NOMO-1 treated with dmso at 0.1 percent for 144 hours (cell line): ENCODE data around the gene CPED1.
"Not testable (repeated sequence)": the region's sequence is repeated elsewhere in the genome, so short reads cannot be mapped to it uniquely, and the experiment has no call there.

ENCODE experiments used
- DNase-seq: peaks from one replicate; lab custom pipeline; 2025; ENCODE audit not compliant: unreplicated experiment; lab: John Stamatoyannopoulos, UW

Gene CPED1

GRCh38 chr7:121083790-121084251 lies 95.3 kb downstream of the CPED1 start:
- no peak for DNase-seq

DNA sequence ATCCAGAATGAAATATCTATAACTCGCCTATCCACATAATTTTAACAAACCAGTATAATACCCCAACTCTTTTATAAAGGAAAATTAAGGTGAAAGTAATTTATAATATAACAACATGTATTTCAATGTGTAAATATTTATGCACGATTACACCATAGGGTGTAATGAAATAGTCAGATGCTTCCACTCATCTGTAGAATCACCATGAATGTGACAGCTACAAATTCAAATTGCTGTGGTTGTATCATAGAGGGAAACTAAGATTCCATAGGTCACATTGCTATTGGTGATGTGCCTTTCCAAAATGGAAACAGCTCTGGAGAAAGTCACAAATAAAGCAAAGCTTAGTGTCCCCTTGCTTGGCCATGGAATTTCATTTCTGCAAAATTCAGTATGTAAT lies 95.7 kb downstream of the CPED1 start:
- DNase-seq = no peak

DNA sequence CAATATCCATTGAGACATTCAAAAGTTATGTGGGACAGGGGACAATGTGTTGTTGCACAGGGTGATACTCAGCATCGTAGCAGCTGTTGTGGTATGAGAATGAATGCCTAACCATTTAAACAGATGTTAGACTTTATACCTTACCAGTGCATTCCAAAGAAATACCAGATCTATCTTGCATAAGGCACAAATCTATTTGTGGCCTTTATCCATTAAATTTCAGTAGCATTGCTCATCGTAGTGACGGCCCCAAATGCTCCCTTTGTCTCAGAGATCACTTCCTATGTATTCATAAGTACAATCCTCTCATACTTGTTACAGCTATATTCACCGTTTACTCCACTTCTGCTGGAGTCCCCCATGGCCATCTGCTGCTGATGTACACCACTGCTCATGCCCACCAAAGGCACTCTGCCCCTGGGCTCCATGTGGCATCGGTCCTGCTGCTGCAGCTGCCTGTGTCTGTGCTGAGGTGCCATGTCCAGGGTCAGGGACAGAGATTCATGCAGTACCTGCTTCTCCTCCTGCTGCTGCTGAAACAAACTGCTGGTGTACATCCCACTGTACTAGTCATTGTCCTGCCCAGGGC lies 96.3 kb downstream of the CPED1 start:
- no peak for DNase-seq

GRCh38 chr7:121085922-121086321 lies 97.4 kb downstream of the CPED1 start:
- DNase-seq = no peak

- no peak for DNase-seq
Measured at GRCh38 chr7:121088870-121089269, 100.4 kb downstream of the CPED1 start.

DNA sequence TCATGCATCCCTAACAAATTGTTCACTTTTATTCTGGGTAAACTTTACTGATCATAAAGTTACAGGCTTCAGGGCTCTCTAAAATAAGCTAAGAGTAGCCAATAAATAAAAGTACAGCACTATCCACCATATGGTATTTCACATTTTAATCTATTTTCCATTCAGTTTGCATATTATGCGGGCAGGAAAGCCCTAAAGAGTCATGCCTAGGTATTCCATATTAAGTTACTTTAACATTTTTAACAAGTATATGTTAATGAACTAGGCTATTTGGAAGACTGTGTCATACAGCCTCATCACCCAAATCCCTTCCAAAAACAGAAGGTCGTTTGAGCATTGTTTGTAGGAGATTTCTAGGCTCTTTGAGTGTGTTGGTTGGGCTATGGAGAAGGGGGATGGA lies 106.3 kb downstream of the CPED1 start:
- no peak for DNase-seq

- no peak for DNase-seq
Measured at GRCh38 chr7:121097577-121097976, 109.1 kb downstream of the CPED1 start.

- no peak for DNase-seq
Measured at GRCh38 chr7:121099572-121099971, 111.1 kb downstream of the CPED1 start.

DNA sequence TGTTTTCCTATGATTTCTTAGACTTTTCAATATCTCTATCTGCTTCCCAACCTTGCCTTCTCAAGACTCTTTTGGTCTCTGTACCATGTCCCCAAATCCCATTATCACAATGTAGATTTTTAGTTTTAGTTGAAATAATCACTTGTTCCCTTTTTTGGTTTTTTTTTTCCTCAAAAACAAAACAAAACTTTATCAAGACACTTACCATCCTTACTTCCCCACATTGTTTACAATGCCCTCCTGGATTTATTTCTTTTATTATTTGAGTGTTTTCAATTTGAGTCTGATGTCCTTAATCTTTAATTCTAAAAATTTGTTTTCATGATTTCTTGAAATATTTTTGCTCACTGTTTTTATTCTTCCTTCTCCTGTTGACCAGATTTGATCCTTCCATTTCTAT lies 112.6 kb downstream of the CPED1 start:
- DNase-seq = no peak

- no peak for DNase-seq
Measured at GRCh38 chr7:121101621-121102020, 113.1 kb downstream of the CPED1 start.

- no peak for DNase-seq
Measured at GRCh38 chr7:121102619-121103018, 114.1 kb downstream of the CPED1 start.

GRCh38 chr7:121103086-121103485 lies 114.6 kb downstream of the CPED1 start:
- no peak for DNase-seq

DNA sequence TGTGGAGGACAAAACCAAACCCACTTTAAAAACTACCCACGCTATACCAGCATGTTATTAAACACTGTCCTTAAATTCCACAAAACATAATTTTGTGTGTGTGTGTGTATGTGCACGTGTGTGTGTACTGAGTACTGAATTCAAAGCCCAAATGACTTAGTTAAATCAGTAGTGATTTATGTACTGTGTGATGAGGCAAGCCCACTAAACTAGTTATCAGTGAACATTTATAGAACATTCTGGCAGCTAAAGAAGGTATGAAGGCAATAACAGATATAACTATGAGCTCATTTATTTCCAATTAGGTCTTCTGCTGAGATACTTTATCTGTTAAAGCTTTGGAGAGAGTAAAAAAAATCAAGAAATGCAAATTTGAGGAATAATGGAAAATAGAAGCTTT lies 115.1 kb downstream of the CPED1 start:
- no peak for DNase-seq

GRCh38 chr7:121105262-121105661 lies 116.8 kb downstream of the CPED1 start:
- no peak for DNase-seq

DNA sequence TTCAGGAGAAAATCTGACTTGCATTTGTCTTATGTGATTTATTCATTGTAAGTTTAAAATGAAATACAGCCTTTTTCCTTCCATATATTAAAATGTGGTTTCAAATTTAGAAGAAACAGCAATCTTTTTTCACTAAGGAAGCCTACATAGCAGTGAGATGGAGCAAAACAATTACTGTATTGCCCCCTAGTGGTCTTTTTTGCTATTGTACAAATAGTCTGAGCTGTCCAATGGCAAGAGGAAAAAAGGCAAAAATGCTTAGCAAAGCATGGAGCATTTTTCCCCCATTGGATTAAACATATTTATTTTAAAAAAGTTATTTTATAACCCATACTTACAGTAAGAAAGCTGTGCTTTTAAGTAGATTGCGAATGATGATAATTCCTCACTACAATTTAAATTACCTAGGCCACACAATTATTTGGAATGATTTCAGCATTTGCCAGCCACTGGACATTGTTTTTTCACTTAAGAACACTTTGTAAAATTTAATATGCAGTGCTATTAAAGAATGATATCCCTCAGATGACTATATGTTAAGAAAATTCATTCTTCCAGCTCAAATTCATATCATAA lies 119.5 kb downstream of the CPED1 start:
- no peak for DNase-seq

GRCh38 chr7:121109145-121109544 lies 120.6 kb downstream of the CPED1 start:
- DNase-seq = no peak

- no peak for DNase-seq
Measured at GRCh38 chr7:121113288-121113687, 124.8 kb downstream of the CPED1 start.

DNA sequence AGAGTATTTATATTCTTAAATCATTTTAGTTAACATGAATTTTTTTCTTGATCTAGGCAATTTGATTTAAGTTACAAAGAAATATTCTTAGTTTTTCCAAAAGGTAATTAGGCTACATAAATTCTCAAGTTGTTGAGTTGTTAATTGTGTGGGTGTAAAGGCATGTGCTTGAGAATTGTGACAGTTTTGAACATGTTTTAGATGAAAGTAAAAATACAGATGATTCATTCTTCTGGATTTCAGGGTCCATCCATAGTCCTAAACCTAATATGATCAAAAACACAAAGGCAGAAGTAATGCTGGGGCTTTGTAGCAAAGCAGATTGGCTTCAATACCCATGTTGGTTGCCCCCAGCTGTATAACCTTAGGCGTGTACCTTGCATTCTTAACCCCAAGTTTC lies 127.9 kb downstream of the CPED1 start:
- DNase-seq = no peak

DNA sequence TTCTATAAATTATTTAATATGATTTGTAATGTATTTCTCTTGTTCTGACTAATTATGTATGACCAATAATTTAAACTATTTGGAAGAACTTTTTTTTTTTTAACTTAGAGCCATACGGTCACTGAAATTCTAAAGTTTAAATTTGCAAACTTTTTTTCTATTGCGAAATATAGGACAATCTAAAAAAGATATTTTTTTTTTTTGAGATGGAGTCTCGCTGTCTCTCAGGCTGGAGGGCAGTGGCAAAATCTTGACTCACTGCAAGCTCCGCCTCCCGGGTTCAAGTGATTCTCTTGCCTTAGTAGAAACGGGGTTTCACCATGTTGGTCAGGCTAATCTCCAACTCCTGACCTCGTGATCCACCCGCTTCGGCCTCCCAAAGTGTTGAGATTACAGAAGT lies 130.5 kb downstream of the CPED1 start:
- no peak for DNase-seq

GRCh38 chr7:121123032-121123431 lies 134.5 kb downstream of the CPED1 start:
- no peak for DNase-seq

GRCh38 chr7:121125454-121125853 lies 136.9 kb downstream of the CPED1 start:
- not testable (repeated sequence) for DNase-seq

- DNase-seq = no peak
Measured at GRCh38 chr7:121126201-121126600, 137.7 kb downstream of the CPED1 start.
